ENCODE measurements around the gene CDH13.
A peak's percentile ranks its signal among the peaks of the same experiment; 100 is the strongest.

Gene CDH13

DNA sequence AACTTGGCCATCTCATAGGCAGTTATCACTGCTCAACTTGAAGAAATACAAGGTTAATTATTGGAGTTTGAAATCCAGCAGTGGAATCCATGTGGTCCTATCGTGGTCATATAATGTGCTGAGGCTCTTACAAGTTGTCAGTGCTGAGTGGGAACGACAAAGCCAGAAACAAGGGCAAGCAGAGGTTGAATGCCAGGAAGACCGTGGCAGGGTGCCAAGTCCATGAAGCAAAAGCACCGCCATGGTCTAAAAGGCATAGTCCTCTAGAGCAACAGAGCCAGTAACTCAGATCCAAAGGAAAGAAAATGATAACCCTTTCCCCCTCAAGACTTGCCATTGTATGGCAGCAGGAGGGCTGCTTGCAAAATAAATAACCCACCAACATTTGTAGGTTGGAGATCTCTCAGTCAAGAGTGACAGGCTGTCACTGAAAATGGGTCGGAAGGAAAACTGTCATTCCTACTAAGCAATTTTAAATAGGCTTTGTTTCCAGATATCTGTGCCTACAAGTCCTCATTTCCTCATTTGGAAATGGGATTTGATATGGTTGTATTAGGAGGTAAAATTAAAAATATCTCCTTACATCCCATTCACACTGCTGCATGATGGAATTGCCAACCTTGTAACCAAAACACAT lies 1144.7 kb downstream of the CDH13 start:
- H3K9ac ChIP-seq, result no peak overlapping the region
- H3K4me3 ChIP-seq, result no peak overlapping the region
- TF ChIP-seq Cebpa-rat (IDR thresholded peaks at IDR 0.05), result no peak
- H3K36me3 ChIP-seq, result no peaks in the 10 kb centered on the region
- peaks cover 4 to 55% (median 8%) of the 10 kb centered on the region in 10 experiments; a peak in 12 of 20 replicates for H3K4me1 ChIP-seq
- no peaks in the 10 kb centered on the region for H3K9me3 ChIP-seq (replicated peaks in 1 of 11)
- H3K4me2 ChIP-seq, result no peak overlapping the region
- H3K27ac ChIP-seq, result no peak overlapping the region
- H4K20me1 ChIP-seq, result no peaks in the 10 kb centered on the region
- no peaks in the 10 kb centered on the region for H3K27me3 ChIP-seq

DNA sequence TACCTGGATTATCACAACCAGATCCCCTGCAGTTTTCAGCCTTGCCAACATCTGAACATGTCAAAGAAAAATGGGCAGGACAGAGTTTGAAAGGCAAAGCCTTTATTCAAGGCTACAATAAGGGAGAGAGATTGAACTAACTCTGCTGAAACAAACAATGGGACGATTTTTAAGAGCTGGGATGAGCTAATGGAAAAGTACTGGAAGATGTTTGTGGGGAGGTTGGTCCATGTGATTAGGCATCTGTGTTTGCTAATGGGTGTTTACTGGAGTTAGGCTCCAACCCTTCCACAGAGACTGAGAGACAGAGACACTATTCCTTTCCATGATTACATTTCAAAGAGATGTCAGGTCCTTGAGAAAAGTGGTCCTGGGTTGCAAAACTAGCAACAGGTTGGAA lies 1146.0 kb downstream of the CDH13 start:
- Histone ChIP-seq H3K36me3 (no peaks in the 10 kb centered on the region), H3K9ac (no peak overlapping the region), H3K4me2 (peak overlapping the region in 2 of 11 experiments; percentile 76 to 81; a peak in 4 of 22 replicates), H3K9me3 (replicated peaks in 1 of 11) (no peaks in the 10 kb centered on the region), H3K4me1 (peaks cover 4 to 53% (median 8%) of the 10 kb centered on the region in 10 experiments; a peak in 12 of 20 replicates), H4K20me1 (no peaks in the 10 kb centered on the region), H3K27me3 (no peaks in the 10 kb centered on the region), H3K27ac (no peak overlapping the region; a peak in 1 of 22 replicates), H3K4me3 (no peak overlapping the region)
- no peak for TF ChIP-seq Cebpa-rat (IDR thresholded peaks at IDR 0.05)

DNA sequence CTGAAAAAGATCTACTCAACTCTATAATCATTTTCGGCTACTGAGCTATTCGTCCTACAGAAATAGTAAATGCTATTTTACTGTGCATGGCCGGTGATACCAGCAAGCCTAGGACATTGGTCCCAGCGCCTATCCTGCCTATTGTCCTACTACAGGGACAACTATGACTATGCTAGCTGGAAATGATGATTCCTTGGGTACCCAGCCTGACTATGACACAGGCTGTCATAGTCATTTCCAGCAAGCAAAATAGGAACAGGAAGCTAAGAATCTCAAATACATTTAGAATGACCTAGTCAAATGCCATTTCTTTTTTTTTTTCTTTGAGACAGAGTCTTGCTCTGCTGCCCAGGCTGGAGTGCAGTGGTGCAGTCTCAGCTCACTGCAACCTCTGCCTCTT lies 1147.3 kb downstream of the CDH13 start:
- H3K27me3 ChIP-seq, result no peaks in the 10 kb centered on the region
- H3K4me1 ChIP-seq, result peaks cover 1 to 61% (median 5%) of the 10 kb centered on the region in 10 experiments; a peak in 12 of 20 replicates
- H3K27ac ChIP-seq, result peak overlapping the region in 3 of 11 experiments; percentile 16 to 62 (median 54); a peak in 4 of 22 replicates
- H3K9me3 ChIP-seq (replicated peaks in 1 of 11), result no peaks in the 10 kb centered on the region
- H3K9ac ChIP-seq, result no peak overlapping the region
- no peak for TF ChIP-seq Cebpa-rat (IDR thresholded peaks at IDR 0.05)
- H3K36me3 ChIP-seq, result no peaks in the 10 kb centered on the region
- no peak overlapping the region for H3K4me3 ChIP-seq
- peak overlapping the region in 3 of 11 experiments; percentile 50 to 81 (median 76); a peak in 6 of 22 replicates for H3K4me2 ChIP-seq
- H4K20me1 ChIP-seq, result no peaks in the 10 kb centered on the region

DNA sequence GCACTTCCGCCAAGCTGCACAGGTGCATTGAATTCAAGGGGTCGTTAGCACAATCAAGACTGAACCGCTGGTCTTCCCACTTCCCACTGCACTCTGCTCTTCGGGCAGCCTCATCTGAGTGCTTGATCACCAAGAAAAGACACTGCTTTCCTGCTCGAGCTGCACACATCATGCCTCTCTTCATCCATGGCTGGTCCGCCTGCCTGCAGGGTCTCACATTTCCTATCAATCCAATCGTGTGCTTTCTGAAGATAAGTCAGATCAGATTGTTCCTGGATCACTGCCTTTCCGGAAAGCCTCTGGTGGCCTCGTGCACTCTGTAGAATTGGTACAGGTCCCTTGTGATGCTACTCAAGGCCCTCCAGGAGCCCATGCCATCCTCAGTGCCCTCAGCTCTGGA lies 1150.2 kb downstream of the CDH13 start:
- TF ChIP-seq Cebpa-rat (IDR thresholded peaks at IDR 0.05), result no peak
- no peaks in the 10 kb centered on the region for H3K27me3 ChIP-seq
- H4K20me1 ChIP-seq, result no peaks in the 10 kb centered on the region
- no peak overlapping the region for H3K4me3 ChIP-seq
- H3K4me1 ChIP-seq, result peaks cover 0 to 70% (median 0%) of the 10 kb centered on the region in 10 experiments; a peak in 7 of 20 replicates
- H3K4me2 ChIP-seq, result no peak overlapping the region
- H3K36me3 ChIP-seq, result no peaks in the 10 kb centered on the region
- no peak overlapping the region for H3K27ac ChIP-seq
- no peaks in the 10 kb centered on the region for H3K9me3 ChIP-seq (replicated peaks in 1 of 11)
- H3K9ac ChIP-seq, result no peak overlapping the region

DNA sequence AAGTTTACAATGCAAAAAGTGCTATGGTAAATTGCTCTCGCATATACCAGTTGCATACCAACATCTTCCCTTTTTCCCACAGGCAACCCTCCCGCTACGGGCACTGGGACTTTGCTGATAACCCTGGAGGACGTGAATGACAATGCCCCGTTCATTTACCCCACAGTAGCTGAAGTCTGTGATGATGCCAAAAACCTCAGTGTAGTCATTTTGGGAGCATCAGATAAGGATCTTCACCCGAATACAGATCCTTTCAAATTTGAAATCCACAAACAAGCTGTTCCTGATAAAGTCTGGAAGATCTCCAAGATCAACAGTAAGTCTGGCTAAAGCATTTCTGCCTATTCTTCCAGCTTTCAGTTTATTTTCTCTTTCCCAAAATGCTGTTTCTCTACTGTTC lies 1153.1 kb downstream of the CDH13 start:
- peaks cover 0 to 45% (median 0%) of the 10 kb centered on the region in 10 experiments; a peak in 7 of 20 replicates for H3K4me1 ChIP-seq
- no peak overlapping the region for H3K9ac ChIP-seq
- H3K9me3 ChIP-seq (replicated peaks in 1 of 11), result no peaks in the 10 kb centered on the region
- H3K27me3 ChIP-seq, result no peaks in the 10 kb centered on the region
- peak overlapping the region in 3 of 11 experiments; percentile 40 to 79 (median 70); a peak in 5 of 22 replicates for H3K4me2 ChIP-seq
- no peaks in the 10 kb centered on the region for H4K20me1 ChIP-seq
- TF ChIP-seq Cebpa-rat (IDR thresholded peaks at IDR 0.05), result no peak
- H3K27ac ChIP-seq, result no peak overlapping the region
- no peak overlapping the region for H3K4me3 ChIP-seq
- H3K36me3 ChIP-seq, result no peaks in the 10 kb centered on the region

DNA sequence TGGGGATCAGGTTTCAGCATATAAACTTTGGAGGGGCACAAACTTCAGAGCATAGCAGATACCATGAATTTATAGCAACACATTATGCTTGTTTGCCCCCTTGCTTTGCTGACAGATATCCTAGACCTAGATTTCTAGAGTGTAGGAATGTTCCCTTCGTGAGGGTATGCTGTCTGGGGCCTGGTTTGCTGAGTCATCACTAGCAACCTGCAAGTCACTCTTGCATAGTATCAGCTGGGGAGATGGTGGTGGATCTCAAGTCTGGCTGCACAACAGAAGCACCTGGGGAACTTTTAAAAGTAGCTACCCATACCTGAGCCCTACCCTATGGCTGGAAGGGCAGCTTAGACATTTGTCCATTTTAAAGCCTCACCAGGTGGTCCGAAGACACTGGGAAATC lies 1158.7 kb downstream of the CDH13 start:
- Histone ChIP-seq H3K27ac (no peak overlapping the region), H3K4me1 (peaks cover 0 to 23% (median 0%) of the 10 kb centered on the region in 10 experiments; a peak in 7 of 20 replicates), H3K36me3 (no peaks in the 10 kb centered on the region), H3K4me3 (no peak overlapping the region), H4K20me1 (no peaks in the 10 kb centered on the region), H3K4me2 (peak overlapping the region in 3 of 11 experiments; percentile 32 to 58 (median 50); a peak in 4 of 22 replicates), H3K9me3 (replicated peaks in 1 of 11) (no peaks in the 10 kb centered on the region), H3K27me3 (no peaks in the 10 kb centered on the region), H3K9ac (no peak overlapping the region)
- TF ChIP-seq Cebpa-rat (IDR thresholded peaks at IDR 0.05), result no peak

DNA sequence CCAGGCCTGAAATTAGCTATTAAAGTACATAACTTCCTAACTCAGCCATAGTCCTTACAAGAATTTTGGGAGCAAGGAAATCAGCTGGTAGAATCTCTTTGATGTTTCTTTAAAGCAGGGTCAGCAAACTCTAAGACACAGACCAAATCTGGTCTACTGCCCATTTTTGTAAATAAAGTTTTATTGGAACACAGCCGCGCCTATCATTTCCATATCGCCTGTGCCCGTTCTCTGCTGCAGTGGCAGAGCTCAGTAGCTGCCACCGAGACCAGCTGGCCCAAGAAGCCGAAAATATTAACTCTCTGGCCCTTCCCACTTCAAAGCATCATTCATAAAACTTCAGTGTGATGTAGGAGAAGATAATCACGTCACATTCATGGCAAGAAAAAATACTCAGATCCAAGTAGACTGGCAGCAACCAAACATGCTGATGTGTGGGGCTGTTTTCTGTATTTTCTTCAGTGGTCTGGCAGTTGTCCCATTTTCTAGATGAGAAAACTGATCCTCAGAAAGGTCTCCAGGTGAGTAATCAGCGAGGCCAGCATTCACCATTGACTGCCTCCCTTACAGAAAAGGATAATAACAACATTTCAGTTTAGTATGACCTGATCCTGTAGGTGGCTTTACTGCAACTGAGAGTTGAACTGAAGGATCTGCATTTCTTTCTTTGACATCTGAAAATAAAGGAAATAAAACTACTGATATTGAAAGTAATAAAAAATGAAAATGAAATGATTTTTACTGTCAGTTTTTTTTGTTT lies 1163.1 kb downstream of the CDH13 start:
- Histone ChIP-seq H3K4me1 (peaks cover 0 to 15% (median 0%) of the 10 kb centered on the region in 10 experiments; a peak in 6 of 20 replicates), H3K9ac (no peak overlapping the region), H3K9me3 (replicated peaks in 1 of 11) (peaks cover 0 to 6% (median 0%) of the 10 kb centered on the region in 11 experiments; a peak in 1 of 22 replicates), H3K36me3 (no peaks in the 10 kb centered on the region), H3K4me2 (no peak overlapping the region), H4K20me1 (no peaks in the 10 kb centered on the region; a peak in 1 of 22 replicates), H3K27ac (no peak overlapping the region), H3K27me3 (no peaks in the 10 kb centered on the region), H3K4me3 (no peak overlapping the region)
- TF ChIP-seq Cebpa-rat (IDR thresholded peaks at IDR 0.05), result no peak

DNA sequence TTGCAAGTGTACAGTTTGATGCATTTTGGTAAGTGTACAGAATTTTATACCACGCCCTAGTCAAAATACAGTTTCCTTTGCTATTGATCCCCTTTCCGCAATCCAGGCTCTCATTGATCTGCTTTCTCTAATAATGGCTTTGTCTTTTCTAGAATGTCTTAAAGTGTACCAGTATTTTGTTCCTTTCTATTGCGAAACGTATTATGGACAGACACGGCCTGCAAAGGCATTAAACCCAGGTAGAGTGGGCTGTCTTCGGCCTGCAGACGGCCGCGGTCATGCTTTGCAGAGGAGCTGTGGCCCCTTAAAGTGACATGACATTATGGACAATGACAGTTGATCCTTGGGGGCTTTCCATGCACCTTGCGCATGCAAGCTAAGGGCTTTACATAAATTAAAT lies 1165.1 kb downstream of the CDH13 start:
- peaks cover 0 to 6% (median 0%) of the 10 kb centered on the region in 11 experiments; a peak in 1 of 22 replicates for H3K9me3 ChIP-seq (replicated peaks in 1 of 11)
- peak in 3 of 11 experiments; percentile 10 to 66 (median 16); a peak in 2 of 22 replicates for TF ChIP-seq Cebpa-rat (IDR thresholded peaks at IDR 0.05)
- H3K9ac ChIP-seq, result no peak overlapping the region
- H3K27ac ChIP-seq, result no peak overlapping the region
- peaks cover 0 to 2% (median 0%) of the 10 kb centered on the region in 10 experiments; a peak in 1 of 20 replicates for H3K4me1 ChIP-seq
- no peak overlapping the region for H3K4me3 ChIP-seq
- H3K4me2 ChIP-seq, result no peak overlapping the region
- H3K36me3 ChIP-seq, result no peaks in the 10 kb centered on the region
- H4K20me1 ChIP-seq, result no peaks in the 10 kb centered on the region; a peak in 1 of 22 replicates
- H3K27me3 ChIP-seq, result no peaks in the 10 kb centered on the region

DNA sequence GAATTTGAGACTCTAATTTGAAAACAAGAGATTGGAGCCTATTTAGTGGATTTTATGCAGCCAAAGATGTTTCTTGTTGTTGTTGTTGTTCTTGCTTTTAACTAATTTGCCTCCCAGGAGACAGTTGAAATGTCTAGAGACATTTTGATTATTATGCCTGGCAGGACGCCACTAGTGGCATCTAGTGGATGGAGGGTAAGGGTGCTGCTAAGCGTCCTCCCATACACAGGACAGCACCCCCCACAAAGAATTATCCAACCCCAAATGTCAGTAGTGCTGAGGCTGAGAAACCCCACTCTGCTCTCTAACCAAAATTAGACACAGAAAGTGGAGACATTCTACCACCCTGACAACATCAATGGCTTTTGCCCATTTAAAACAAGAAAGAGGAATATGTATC lies 1165.6 kb downstream of the CDH13 start:
- no peaks in the 10 kb centered on the region for H3K27me3 ChIP-seq
- no peaks in the 10 kb centered on the region for H3K36me3 ChIP-seq
- no peak overlapping the region for H3K4me2 ChIP-seq
- no peaks in the 10 kb centered on the region for H3K4me1 ChIP-seq
- no peak overlapping the region for H3K4me3 ChIP-seq
- no peak for TF ChIP-seq Cebpa-rat (IDR thresholded peaks at IDR 0.05)
- H3K9ac ChIP-seq, result no peak overlapping the region
- peaks cover 0 to 6% (median 0%) of the 10 kb centered on the region in 11 experiments; a peak in 1 of 22 replicates for H3K9me3 ChIP-seq (replicated peaks in 1 of 11)
- H3K27ac ChIP-seq, result no peak overlapping the region
- H4K20me1 ChIP-seq, result no peaks in the 10 kb centered on the region; a peak in 1 of 22 replicates

Measured in BLaER1 treated with 17β-estradiol and CSF1 and Interleukin-3, amounts not matched to agents 10 nM and 100 nM (cell line).